SK-N-SH (cell line): ENCODE results near the gene CNOT11. TPM values are rescaled to one million over a fixed set of nuclear protein-coding genes. Genes with fewer than 3 reads are reported as not detected.

ENCODE experiments used
- CTCF ChIA-PET: fragments of 300-600, 350-600 bp; formaldehyde crosslinking; extraction: SDS; loops from one replicate; lab custom pipeline; 2021; lab: Yijun Ruan, JAX
- POLR2A ChIA-PET: fragments of 350-600 bp; sonication (Branson Sonifier 250); formaldehyde crosslinking; extraction: SDS; loops from one replicate; lab custom pipeline; 2020; ENCODE audit warnings: antibody characterized with exemption, inconsistent platforms; lab: Yijun Ruan, JAX
- DNase-seq: peaks from one replicate; pipeline ENCODE4 v3.0.0; 2012
- H2AFZ ChIP-seq: fragments of 200-600 bp; sonication (generic); 2 replicates; pipeline ENCODE4 v1.8.1; 2016; ENCODE audit warnings: antibody characterized with exemption, mild to moderate bottlenecking, low read depth
- H3F3A ChIP-seq: fragments of 200-600 bp; sonication (generic); replicated peaks from 2 replicates; pipeline ENCODE3; 2016; ENCODE audit warnings: antibody characterized with exemption, mild to moderate bottlenecking; ENCODE audit not compliant: insufficient read depth
- H3K27ac ChIP-seq, 2 experiments: fragments of 200-500 bp in 1 of 2; fragments of 200-600 bp in 1 of 2; sonication (Bioruptor generic) in 1 of 2; sonication (generic), shearing (Covaris generic) in 1 of 2; 2 replicates each; pipeline versions ENCODE4 v1.5.1 to v1.6.1; 2014 to 2016; ENCODE audit warnings: low read depth in 2 of 2, inconsistent platforms in 1 of 2, low read length in 1 of 2, mild to moderate bottlenecking in 1 of 2, mixed read lengths in 1 of 2
- H3K27me3 ChIP-seq: fragments of 200-600 bp; sonication (generic), shearing (Covaris generic); 2 replicates; pipeline ENCODE4 v1.6.1; 2016; ENCODE audit warnings: mixed run types; ENCODE audit not compliant: insufficient read depth
- H3K36me3 ChIP-seq, 2 experiments: fragments of 200-500 bp in 1 of 2; fragments of 200-600 bp in 1 of 2; sonication (Bioruptor generic) in 1 of 2; sonication (generic) in 1 of 2; replicated peaks in 1 of 2; 2 replicates each; pipeline versions ENCODE3 to v1.5.1; 2014 to 2016; ENCODE audit warnings: low read length in 1 of 2, mild to moderate bottlenecking in 1 of 2; ENCODE audit not compliant: insufficient read depth in 2 of 2, control insufficient read depth in 1 of 2
- H3K4me1 ChIP-seq, 2 experiments: fragments of 200-500 bp in 1 of 2; fragments of 200-600 bp in 1 of 2; sonication (Bioruptor generic) in 1 of 2; sonication (generic), shearing (Covaris generic) in 1 of 2; 2 replicates each; pipeline versions ENCODE4 v1.5.1 to v1.6.1; 2014 to 2016; ENCODE audit warnings: low read depth in 1 of 2, low read length in 1 of 2, mixed run types in 1 of 2; ENCODE audit not compliant: insufficient read depth in 2 of 2, control insufficient read depth in 1 of 2
- H3K4me2 ChIP-seq: fragments of 200-600 bp; sonication (generic), shearing (Covaris generic); 2 replicates; pipeline ENCODE4 v1.6.1; 2017; ENCODE audit warnings: mixed run types
- H3K4me3 ChIP-seq, 2 experiments: fragments of 200-500 bp in 1 of 2; fragments of 200-600 bp in 1 of 2; sonication (Bioruptor generic) in 1 of 2; sonication (generic), shearing (Covaris generic) in 1 of 2; 2 replicates each; pipeline versions ENCODE4 v1.5.1 to v1.8.1; 2014 to 2016; ENCODE audit warnings: low read depth in 2 of 2, inconsistent platforms in 1 of 2, low read length in 1 of 2, mild to moderate bottlenecking in 1 of 2, mixed read lengths in 1 of 2, moderate library complexity in 1 of 2
- H3K79me2 ChIP-seq: fragments of 200-600 bp; sonication (generic); 2 replicates; pipeline ENCODE4 v1.8.1; 2017; ENCODE audit warnings: mild to moderate bottlenecking; ENCODE audit not compliant: insufficient read depth
- H3K9ac ChIP-seq: fragments of 200-600 bp; sonication (generic); 2 replicates; pipeline ENCODE4 v1.6.1; 2017; ENCODE audit warnings: mixed run types
- H3K9me2 ChIP-seq: fragments of 200-600 bp; sonication (generic); 2 replicates; pipeline ENCODE4 v1.6.1; 2017; ENCODE audit warnings: mixed run types
- H3K9me3 ChIP-seq: fragments of 200-600 bp; sonication (generic); 2 replicates; pipeline ENCODE4 v1.6.1; 2017; ENCODE audit warnings: mixed run types, mild to moderate bottlenecking, moderate library complexity
- H4K20me1 ChIP-seq: fragments of 200-600 bp; sonication (generic); 2 replicates; pipeline ENCODE4 v1.6.1; 2017; ENCODE audit warnings: mild to moderate bottlenecking, mixed run types; ENCODE audit not compliant: insufficient read depth
- CHD2 ChIP-seq: fragments of 150-350 bp; IDR thresholded peaks from 2 replicates; pipeline ENCODE4 v1.6.1; 2018; ENCODE audit warnings: low read length; ENCODE audit not compliant: partially characterized antibody
- EP300 ChIP-seq, 2 experiments: IDR thresholded peaks; 2 replicates each; pipeline versions ENCODE4 v1.4.0 to v1.6.1; 2012; ENCODE audit warnings: borderline replicate concordance in 1 of 2, low read depth in 1 of 2, low read length in 1 of 2
- EZH2phosphoT487 ChIP-seq: fragments of 200-600 bp; sonication (generic); IDR thresholded peaks from 2 replicates; pipeline ENCODE4 v1.6.1; 2017; ENCODE audit warnings: low read depth, mixed run types, mild to moderate bottlenecking, antibody characterized with exemption, moderate library complexity, borderline replicate concordance
- FOSL2 ChIP-seq: IDR thresholded peaks from 2 replicates; pipeline ENCODE4 v1.4.0; 2012; ENCODE audit warnings: low read depth, mild to moderate bottlenecking, moderate library complexity, borderline replicate concordance
- GATA2 ChIP-seq: sonication (generic); formaldehyde crosslinking; IDR thresholded peaks from 2 replicates; pipeline ENCODE4 v1.5.0; 2020; ENCODE audit warnings: mild to moderate bottlenecking, missing genetic modification reagents
- JUND ChIP-seq: IDR thresholded peaks from 2 replicates; pipeline ENCODE4 v1.4.0; 2012
- MXI1 ChIP-seq: IDR thresholded peaks from 2 replicates; pipeline ENCODE4 v1.6.1; 2012; ENCODE audit warnings: mild to moderate bottlenecking, low read depth, low read length, improper control_type of control experiment
- NFIC ChIP-seq: IDR thresholded peaks from 2 replicates; pipeline ENCODE4 v1.4.0; 2012; ENCODE audit warnings: borderline replicate concordance
- NRF1 ChIP-seq: IDR thresholded peaks from 2 replicates; pipeline ENCODE4 v1.6.1; 2012; ENCODE audit warnings: low read depth, mild to moderate bottlenecking, low read length
- POLR2AphosphoS5 ChIP-seq: IDR thresholded peaks from 2 replicates; pipeline ENCODE4 v1.6.1; 2012; ENCODE audit warnings: low read depth, low read length
- RAD21 ChIP-seq: IDR thresholded peaks from 2 replicates; pipeline ENCODE4 v1.6.1; 2012; ENCODE audit warnings: mild to moderate bottlenecking, low read length
- RXRA ChIP-seq: IDR thresholded peaks from 2 replicates; pipeline ENCODE4 v1.4.0; 2012; ENCODE audit warnings: low read depth, mild to moderate bottlenecking, borderline replicate concordance
- SIN3A ChIP-seq: IDR thresholded peaks from 2 replicates; pipeline ENCODE4 v1.6.1; 2012; ENCODE audit warnings: low read depth, mild to moderate bottlenecking, low read length, moderate library complexity, borderline replicate concordance
- TAF1 ChIP-seq: IDR thresholded peaks from 2 replicates; pipeline ENCODE4 v1.6.1; 2012; ENCODE audit warnings: low read depth, mild to moderate bottlenecking, low read length, moderate library complexity, borderline replicate concordance
- TCF12 ChIP-seq: IDR thresholded peaks from 2 replicates; pipeline ENCODE4 v1.4.0; 2012
- TEAD4 ChIP-seq: IDR thresholded peaks from 2 replicates; pipeline ENCODE4 v1.4.0; 2012; ENCODE audit warnings: mild to moderate bottlenecking, borderline replicate concordance; ENCODE audit not compliant: insufficient read depth
- YY1 ChIP-seq: IDR thresholded peaks from 2 replicates; pipeline ENCODE4 v1.4.0; 2012; ENCODE audit warnings: low read depth, mild to moderate bottlenecking
- WGBS: methylation state at CpG from one replicate; pipeline ENCODE4 v1.1.6; 2017; ENCODE audit warnings: low lambda C conversion rate; 5-methylcytosine and 5-hydroxymethylcytosine counted together
- polyA plus RNA-seq, 3 experiments: library from polyadenylated mRNA; depleted of rRNA; stranded (reverse); fragments of >200 nt; gene quantifications; 2 replicates each; pipeline ENCODE4 v1.2.3, GENCODE V29; 2012
- TF ChIP-seq, protein P1 (sequence below): IDR thresholded peaks from 2 replicates; pipeline ENCODE4 v1.4.0; 2012; ENCODE audit warnings: low read depth
- TF ChIP-seq, protein P2 (sequence below): IDR thresholded peaks from 2 replicates; pipeline ENCODE4 v1.4.0; 2012; ENCODE audit warnings: low read depth, borderline replicate concordance
- TF ChIP-seq, protein P3 (sequence below): fragments of 150-350 bp; IDR thresholded peaks from 2 replicates; pipeline ENCODE4 v1.6.1; 2017; ENCODE audit warnings: antibody characterized with exemption, low read length, low read depth, borderline replicate concordance
- TF ChIP-seq, protein P4 (sequence below): IDR thresholded peaks from 2 replicates; pipeline ENCODE4 v1.4.0; 2012; ENCODE audit warnings: low read depth, borderline replicate concordance
- TF ChIP-seq, protein P5 (sequence below): fragments of 200-600 bp; sonication (generic); IDR thresholded peaks from 2 replicates; pipeline ENCODE4 v1.6.1; 2017; ENCODE audit warnings: antibody characterized with exemption, mild to moderate bottlenecking, moderate library complexity

The CNOT11 gene
- polyA plus RNA-seq, 1 of the 3 experiments (the other 2 are of a cell fraction): 38.4 TPM

DNA sequence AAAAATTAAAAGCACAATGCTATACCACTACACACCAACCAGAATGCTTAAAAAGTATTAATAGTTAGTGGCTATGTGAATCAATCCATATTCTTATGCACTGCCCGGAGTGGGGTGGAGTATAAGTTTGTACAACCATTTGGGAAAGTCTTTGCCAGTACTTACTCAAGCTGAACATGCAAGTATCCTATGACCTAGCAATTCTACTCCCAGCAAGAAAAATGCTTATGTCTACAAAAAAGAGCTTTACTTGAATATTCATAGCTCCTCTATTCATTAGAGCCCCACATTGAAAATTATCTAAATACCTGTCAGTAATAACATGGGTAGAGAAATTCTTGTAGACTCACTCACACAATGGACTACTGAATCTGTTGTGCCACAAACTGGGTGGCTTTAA, 21.4 kb upstream of the CNOT11 start:
- Histone ChIP-seq H3K4me3 (no peak overlapping the region), H4K20me1 (no peaks in the 10 kb centered on the region), H2AFZ (no peak overlapping the region), H3K4me1 (no peaks in the 10 kb centered on the region), H3K27me3 (no peaks in the 10 kb centered on the region), H3K9ac (no peak overlapping the region), H3K9me3 (no peaks in the 10 kb centered on the region), H3K36me3 (no peaks in the 10 kb centered on the region), H3F3A (no peaks in the 10 kb centered on the region), H3K79me2 (no peaks in the 10 kb centered on the region), H3K27ac (no peak overlapping the region), H3K9me2 (no peaks in the 10 kb centered on the region), H3K4me2 (no peak overlapping the region)
- DNase-seq: no peak
- ChIA-PET POLR2A (no interaction called here), CTCF (interaction anchor here (1.2 to 2.4 kb wide), 3 partner anchors 9 to 21 kb away, joined by 4 to 7 read pairs (median 4); partner anchors contain the start of gene CNOT11)
- TF ChIP-seq RAD21: no peak
- TF ChIP-seq YY1: no peak
- no peak for TF ChIP-seq POLR2AphosphoS5
- TF ChIP-seq RXRA: no peak
- TF ChIP-seq EP300 (IDR thresholded peaks at IDR 0.05; ENCODE audit: borderline replicate concordance in 1 of 2, low read depth in 1 of 2, low read length in 1 of 2): no peak
- TF ChIP-seq JUND: no peak
- no peak for TF ChIP-seq CHD2
- TF ChIP-seq, protein P1, sequence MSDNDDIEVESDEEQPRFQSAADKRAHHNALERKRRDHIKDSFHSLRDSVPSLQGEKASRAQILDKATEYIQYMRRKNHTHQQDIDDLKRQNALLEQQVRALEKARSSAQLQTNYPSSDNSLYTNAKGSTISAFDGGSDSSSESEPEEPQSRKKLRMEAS: no peak
- no peak for TF ChIP-seq MXI1
- TF ChIP-seq SIN3A: no peak
- TF ChIP-seq, protein P2, sequence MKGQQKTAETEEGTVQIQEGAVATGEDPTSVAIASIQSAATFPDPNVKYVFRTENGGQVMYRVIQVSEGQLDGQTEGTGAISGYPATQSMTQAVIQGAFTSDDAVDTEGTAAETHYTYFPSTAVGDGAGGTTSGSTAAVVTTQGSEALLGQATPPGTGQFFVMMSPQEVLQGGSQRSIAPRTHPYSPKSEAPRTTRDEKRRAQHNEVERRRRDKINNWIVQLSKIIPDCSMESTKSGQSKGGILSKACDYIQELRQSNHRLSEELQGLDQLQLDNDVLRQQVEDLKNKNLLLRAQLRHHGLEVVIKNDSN: no peak
- TF ChIP-seq TCF12: no peak
- TF ChIP-seq, protein P3, sequence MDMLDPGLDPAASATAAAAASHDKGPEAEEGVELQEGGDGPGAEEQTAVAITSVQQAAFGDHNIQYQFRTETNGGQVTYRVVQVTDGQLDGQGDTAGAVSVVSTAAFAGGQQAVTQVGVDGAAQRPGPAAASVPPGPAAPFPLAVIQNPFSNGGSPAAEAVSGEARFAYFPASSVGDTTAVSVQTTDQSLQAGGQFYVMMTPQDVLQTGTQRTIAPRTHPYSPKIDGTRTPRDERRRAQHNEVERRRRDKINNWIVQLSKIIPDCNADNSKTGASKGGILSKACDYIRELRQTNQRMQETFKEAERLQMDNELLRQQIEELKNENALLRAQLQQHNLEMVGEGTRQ: no peak
- no peak for TF ChIP-seq FOSL2
- no peak for TF ChIP-seq EZH2phosphoT487
- TF ChIP-seq TEAD4: no peak
- WGBS: 88% methylated on average over 1 of the region's 1 CpG

DNA sequence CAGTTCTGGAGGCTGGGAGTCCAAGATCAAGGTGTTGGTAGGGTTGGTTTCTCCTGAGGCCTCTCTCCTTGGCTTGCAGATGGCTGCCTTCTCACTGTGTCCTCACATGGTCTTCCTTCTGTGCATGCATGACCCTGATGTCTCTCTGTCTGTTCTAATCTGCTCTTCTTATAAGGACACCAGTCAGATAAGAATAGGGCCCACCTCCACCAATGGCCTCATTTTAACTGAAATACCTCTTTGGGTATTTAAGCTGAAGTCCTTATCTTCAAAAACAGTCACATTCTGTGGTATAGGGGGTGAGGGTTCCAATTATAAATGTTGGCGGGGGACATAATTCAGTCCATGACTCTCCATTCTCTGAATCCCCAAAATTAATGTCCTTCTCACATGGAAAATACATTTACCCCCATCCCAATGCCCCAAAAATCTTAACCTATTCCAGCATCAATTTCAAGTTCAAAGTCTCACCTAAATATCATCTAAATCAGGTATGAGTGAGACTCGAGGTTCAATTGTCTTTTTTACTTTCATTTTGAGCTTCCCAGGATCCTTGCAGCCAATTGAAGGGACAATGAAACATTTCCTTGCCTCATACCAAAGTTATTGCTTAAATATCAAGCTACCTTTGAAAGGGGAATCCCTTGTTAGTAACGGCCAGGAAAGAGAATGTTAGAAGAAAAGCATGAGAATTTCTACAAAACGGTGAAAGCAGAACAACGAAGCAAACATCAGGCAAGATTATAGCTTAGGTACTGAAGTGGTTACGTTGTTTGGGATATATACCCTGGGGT, 20.6 kb upstream of the CNOT11 start:
- WGBS: 70% methylated on average over 6 of the region's 6 CpGs
- TF ChIP-seq GATA2 (CRISPR knock-in tag): no peak
- TF ChIP-seq TEAD4: no peak
- TF ChIP-seq, protein P4, sequence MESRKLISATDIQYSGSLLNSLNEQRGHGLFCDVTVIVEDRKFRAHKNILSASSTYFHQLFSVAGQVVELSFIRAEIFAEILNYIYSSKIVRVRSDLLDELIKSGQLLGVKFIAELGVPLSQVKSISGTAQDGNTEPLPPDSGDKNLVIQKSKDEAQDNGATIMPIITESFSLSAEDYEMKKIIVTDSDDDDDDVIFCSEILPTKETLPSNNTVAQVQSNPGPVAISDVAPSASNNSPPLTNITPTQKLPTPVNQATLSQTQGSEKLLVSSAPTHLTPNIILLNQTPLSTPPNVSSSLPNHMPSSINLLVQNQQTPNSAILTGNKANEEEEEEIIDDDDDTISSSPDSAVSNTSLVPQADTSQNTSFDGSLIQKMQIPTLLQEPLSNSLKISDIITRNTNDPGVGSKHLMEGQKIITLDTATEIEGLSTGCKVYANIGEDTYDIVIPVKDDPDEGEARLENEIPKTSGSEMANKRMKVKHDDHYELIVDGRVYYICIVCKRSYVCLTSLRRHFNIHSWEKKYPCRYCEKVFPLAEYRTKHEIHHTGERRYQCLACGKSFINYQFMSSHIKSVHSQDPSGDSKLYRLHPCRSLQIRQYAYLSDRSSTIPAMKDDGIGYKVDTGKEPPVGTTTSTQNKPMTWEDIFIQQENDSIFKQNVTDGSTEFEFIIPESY: no peak
- TF ChIP-seq NRF1: no peak
- TF ChIP-seq FOSL2: no peak
- TF ChIP-seq, protein P5, sequence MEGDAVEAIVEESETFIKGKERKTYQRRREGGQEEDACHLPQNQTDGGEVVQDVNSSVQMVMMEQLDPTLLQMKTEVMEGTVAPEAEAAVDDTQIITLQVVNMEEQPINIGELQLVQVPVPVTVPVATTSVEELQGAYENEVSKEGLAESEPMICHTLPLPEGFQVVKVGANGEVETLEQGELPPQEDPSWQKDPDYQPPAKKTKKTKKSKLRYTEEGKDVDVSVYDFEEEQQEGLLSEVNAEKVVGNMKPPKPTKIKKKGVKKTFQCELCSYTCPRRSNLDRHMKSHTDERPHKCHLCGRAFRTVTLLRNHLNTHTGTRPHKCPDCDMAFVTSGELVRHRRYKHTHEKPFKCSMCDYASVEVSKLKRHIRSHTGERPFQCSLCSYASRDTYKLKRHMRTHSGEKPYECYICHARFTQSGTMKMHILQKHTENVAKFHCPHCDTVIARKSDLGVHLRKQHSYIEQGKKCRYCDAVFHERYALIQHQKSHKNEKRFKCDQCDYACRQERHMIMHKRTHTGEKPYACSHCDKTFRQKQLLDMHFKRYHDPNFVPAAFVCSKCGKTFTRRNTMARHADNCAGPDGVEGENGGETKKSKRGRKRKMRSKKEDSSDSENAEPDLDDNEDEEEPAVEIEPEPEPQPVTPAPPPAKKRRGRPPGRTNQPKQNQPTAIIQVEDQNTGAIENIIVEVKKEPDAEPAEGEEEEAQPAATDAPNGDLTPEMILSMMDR: no peak
- TF ChIP-seq SIN3A: no peak
- no peak for TF ChIP-seq RXRA
- TF ChIP-seq NFIC: no peak
- no peak for TF ChIP-seq TAF1

More for the DNA sequence above, 20.6 kb upstream of the CNOT11 start:
- no peaks in the 10 kb centered on the region for H3K27me3 ChIP-seq
- POLR2A ChIA-PET: no interaction called here
- H4K20me1 ChIP-seq: no peaks in the 10 kb centered on the region
- H3K79me2 ChIP-seq: no peaks in the 10 kb centered on the region
- CTCF ChIA-PET: interaction anchor here (0.6 to 2.4 kb wide), 5 partner anchors 8 to 213 kb away, joined by 3 to 7 read pairs (median 4); partner anchors contain the start of gene CNOT11
- no peak overlapping the region for H3K9ac ChIP-seq
- H3K9me2 ChIP-seq: no peaks in the 10 kb centered on the region
- H3K4me1 ChIP-seq: no peaks in the 10 kb centered on the region
- H3K36me3 ChIP-seq: no peaks in the 10 kb centered on the region
- H3K27ac ChIP-seq: no peak overlapping the region
- no peaks in the 10 kb centered on the region for H3F3A ChIP-seq
- 0 out of 2 replicates have a peak overlapping the region, but pooled peaks have one; percentile 35 for H2AFZ ChIP-seq
- no peaks in the 10 kb centered on the region for H3K9me3 ChIP-seq
- no peak for DNase-seq
- 0 out of 4 replicates have a peak overlapping the region, but pooled peaks of 1 of the 2 experiments have one; percentile 30 for H3K4me3 ChIP-seq
- no peak overlapping the region for H3K4me2 ChIP-seq
